Measurements from ENCODE around the gene ADAM15.

DNA sequence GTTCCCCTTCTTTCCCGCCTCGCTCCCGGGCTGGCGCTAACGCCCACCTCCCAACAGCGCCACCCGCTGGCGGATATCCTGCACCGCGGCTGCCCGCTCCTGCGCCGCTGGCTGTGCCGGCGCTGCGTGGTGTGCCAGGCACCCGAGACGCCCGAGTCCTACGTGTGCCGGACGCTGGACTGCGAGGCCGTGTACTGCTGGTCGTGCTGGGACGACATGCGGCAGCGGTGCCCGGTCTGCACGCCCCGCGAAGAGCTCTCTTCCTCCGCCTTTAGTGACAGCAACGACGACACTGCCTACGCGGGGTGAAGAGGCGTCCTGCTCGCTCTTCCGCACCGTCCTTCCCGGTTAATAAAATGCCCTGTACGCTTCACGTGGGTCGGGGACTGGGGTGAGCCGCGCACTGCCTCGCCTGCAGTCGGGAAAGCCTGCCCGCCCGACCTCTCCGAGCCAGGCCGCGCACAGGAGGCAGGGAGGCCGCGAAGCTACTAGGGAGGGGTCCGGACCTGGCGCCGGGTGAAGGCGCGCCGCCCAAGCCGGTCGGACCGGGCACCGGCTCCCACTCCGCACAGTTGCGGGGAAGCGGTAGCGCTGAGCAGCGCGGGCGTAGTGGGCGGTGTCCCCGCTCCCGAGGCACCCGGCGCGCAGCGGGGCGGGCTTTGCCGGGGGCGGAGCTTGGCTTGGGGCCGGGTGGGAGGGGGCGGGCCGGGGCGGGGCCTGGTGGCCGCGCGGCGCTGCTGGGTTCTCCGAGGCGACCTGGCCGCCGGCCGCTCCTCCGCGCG, at the start of gene ADAM15:
- TF ChIP-seq CTCF (IDR thresholded peaks at IDR 0.05; ENCODE audit: insufficient read depth, low read length, poor library complexity, severe bottlenecking) (peak; percentile 73), EZH2phosphoT487 (conservative IDR thresholded peaks at IDR 0.05; ENCODE audit: low read length) (no peak)
